Hematopoietic multipotent progenitor cell treated with erythropoietin and hydrocortisone succinate and interleukin-3 and kit ligand, for 17 days (in vitro differentiated cells): Measurements from ENCODE around the gene MAD1L1.

Source experiments
- DNase-seq: peaks from one replicate; pipeline ENCODE4 v3.0.0-alpha.2; 2015; ENCODE audit warnings: low spot score

MAD1L1 gene

DNA sequence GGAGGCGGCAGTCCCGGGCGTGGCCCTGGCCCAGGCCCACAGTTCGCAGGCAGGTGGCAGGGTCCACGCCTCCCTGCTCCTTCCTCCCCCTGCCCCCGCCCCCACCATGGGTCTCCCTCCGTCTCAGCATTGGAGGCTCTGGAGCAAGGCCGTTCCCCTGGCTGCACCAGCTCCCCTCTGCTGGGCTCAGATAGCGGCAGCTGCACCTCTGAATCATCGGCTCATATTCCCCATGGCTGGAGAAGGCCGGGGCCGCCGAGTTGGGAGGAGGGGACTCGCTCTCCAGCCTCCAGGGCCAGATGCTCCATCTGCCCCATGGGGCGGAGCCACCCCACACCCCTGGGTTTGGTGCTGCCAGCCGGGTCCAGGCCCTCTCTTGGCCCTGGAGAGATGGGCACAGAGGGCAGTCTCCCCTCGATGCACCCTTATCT lies 417.7 kb downstream of the MAD1L1 start:
- DNase-seq = no peak

GRCh38 chr7:1814089-1814811 lies 418.5 kb downstream of the MAD1L1 start:
- no peak for DNase-seq

DNA sequence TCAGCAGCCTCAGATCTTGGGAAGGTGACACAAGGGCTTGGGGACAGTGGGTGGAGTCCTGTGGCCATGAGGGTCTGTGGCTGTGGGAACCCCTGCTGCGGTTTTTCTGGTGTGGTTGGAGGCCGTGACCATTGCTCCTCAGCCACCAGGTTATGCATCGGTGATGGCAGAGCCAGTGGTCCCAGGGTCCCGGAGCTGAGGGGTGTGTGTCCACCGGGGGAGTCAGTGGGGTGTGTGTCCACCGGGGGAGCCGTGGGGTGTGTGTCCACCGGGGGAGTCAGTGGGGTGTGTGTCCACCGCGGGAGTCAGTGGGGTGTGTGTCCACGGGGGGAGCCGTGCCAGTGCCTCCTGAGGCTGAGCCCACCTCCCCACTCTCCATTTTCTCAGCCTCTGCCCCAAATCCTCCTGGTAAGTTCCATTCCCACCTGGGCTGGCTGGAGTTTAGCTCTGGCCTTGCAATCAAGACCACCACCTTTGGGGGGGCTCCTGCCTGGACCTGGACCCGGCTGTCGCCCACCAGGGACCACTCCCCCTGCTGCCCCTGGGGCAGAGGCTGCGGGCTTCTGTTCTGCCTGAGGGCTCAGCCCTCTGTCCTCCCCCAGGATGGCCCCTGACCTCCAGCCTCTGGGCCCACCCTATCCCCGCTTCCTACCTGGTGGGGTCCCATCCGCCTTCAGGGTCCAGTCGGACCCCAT lies 419.2 kb downstream of the MAD1L1 start:
- DNase-seq = no peak

- DNase-seq = no peak
These were observed 420.0 kb downstream of the MAD1L1 start for GRCh38 chr7:1812509-1813393.

GRCh38 chr7:1811850-1812508 lies 420.8 kb downstream of the MAD1L1 start:
- DNase-seq = no peak

DNA sequence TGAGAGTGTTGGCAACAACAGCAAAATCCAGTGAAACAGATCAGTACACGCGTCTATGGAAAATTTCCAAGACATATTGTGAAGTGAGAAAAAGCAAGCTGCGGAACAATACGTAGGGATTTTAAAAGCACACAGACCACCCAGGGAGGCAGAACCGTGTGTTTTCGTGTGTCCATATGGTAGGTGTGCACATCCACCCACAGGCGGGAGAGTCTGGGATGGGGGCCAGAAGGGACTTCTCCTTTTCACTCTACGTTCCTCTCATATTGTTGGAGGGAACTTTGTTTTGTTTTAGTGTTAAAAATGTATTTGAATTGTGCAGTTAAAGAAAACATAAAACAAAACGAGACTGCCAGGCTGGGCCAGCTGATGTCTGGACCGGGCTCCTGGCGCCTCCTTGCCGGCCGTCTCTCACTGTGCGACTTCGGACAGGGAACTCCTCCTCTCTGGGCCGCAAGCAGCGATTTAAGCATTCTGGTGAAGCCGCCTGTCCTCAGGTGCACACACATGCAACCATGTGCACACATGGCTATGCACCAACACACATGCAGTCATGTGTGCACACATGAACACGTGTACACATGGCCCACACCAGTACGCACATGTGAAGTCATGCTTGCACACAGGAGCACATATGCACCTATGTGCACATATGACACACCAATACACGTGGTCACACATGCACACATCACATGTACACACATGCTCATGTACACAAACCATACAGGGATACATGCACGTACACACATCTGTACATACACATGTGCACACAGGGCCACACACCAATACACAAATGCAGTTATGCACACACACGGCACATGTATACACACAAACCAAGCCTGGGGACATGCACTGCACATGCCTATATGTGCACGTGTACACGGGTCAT lies 421.5 kb downstream of the MAD1L1 start:
- DNase-seq = no peak

- DNase-seq = no peak
These were observed 422.2 kb downstream of the MAD1L1 start for GRCh38 chr7:1810521-1810920.

DNA sequence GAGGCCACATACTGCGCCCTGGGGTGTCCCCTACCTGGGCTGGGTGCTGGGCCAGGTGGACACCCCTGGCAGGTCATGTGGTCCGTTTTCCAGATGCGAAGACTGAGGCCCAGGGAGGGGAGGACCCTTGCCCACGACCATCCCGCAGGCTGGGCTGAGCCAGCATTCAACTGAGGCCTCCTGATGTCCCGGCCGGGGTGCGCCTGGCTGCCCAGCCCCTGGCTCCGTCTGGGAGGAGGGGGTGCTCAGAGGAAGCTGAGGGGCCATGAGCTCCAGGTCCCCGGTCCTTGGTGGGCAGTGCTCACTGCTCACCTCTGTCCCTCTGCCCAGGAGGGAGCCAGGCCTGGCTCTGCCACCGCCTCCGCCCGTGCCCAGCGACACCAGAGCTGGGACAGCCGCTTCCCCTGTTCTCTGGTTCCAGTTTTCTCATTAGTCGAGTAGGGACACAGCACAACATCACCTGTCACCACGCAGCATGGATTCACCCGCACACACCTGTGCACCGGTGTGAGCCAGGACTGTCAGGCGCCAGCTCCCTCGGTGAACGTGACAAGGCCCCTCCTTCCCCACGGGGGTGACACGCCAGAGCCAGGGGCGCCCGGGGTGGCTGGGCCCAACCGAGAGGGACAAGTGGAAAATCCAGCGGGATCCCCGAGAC lies 423.0 kb downstream of the MAD1L1 start:
- DNase-seq = no peak

GRCh38 chr7:1809070-1809469 lies 423.7 kb downstream of the MAD1L1 start:
- no peak for DNase-seq

DNA sequence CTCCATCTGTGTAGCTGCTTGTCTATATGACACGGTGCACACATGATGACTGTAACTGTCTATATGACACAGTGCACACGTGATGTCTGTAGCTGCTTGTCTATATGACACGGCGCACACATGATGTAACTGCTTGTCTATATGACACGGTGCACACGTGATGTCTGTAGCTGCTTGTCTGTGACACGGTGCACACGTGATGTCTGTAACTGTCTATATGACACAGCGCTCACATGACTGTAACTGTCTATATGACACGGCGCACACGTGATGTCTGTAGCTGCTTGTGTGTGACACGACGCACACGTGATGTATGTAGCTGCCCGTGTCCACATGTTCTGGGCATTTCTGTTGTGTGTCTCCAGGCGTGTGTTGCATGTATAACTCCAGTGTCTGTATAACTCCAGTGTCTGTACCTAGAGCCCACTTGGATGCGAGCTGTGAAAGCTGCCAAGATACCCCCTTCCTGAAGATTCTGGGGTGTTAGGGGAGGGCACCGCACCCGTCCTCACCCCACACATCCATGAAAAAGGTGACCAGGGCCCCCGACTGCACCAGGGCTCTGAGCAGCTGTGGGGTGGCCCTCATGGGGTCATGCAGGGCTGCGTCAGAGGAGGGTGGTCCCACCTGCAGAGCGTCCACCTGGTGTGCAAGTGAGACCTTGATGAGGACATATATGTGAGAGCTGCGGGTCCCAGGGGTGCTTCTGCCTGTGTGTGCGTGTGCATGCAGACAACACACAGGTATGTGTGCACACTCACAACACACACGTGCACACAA lies 424.7 kb downstream of the MAD1L1 start:
- no peak for DNase-seq

- no peak for DNase-seq
These were observed 426.4 kb downstream of the MAD1L1 start for GRCh38 chr7:1806354-1806753.

DNA sequence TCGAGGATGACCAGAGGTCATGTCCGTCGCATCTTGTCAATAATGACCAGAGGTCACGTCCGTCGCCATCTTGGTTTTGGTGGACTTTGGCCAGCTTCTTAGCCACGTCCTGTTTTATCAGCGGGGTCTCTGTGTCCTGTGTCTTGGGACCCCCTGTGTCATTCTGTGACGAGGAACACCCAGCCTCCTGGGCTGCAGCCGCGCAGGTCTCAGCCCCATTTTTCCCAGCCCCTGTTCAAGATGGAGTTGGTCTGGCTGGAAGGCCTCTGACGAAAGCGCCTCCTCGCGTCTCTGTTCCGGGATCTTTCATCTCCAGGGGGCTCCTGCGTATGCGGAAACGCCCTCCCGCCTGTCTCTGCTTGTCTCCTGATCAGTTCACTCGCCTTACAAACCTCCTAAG lies 428.4 kb downstream of the MAD1L1 start:
- no peak for DNase-seq

- no peak for DNase-seq
These were observed 429.8 kb downstream of the MAD1L1 start for GRCh38 chr7:1802899-1803298.

- DNase-seq = no peak
These were observed 431.8 kb downstream of the MAD1L1 start for GRCh38 chr7:1800902-1801301.

DNA sequence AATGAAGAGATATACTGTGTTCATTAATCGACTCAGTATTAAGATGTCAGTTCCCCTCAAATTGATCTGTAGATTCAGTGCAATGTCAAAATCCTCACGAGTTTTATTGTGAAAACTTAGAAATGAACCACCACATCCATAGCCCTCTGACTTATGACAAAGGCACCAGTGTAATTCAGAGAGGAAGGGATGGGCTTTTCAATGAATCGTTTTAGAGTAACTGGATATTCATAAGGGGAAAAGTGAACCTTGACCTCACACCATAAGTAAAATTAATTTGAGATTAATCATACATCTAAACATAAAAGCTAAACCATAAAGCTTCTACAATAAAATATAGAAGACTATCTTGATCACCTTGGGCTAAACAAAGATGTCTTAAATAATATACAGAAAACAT lies 434.6 kb downstream of the MAD1L1 start:
- DNase-seq = no peak

- peak; percentile 20 for DNase-seq
These were observed 437.7 kb downstream of the MAD1L1 start for GRCh38 chr7:1794888-1795542.

- no peak for DNase-seq
These were observed 445.0 kb downstream of the MAD1L1 start for GRCh38 chr7:1787681-1788235.

- no peak for DNase-seq
These were observed 445.5 kb downstream of the MAD1L1 start for GRCh38 chr7:1787241-1787640.

- no peak for DNase-seq
These were observed 446.9 kb downstream of the MAD1L1 start for GRCh38 chr7:1785839-1786238.
